ENCODE measurements around the gene SLC35F4.

The SLC35F4 gene

GRCh38 chr14:57822081-57822480 is 43.8 kb downstream of the SLC35F4 start:
- no peak for TF ChIP-seq CTCF (IDR thresholded peaks at IDR 0.05; ENCODE audit: low read depth, low read length)
- no peak overlapping the region for H3K4me3 ChIP-seq (ENCODE audit: low read depth, low read length)

GRCh38 chr14:57820581-57820980 is 45.3 kb downstream of the SLC35F4 start:
- TF ChIP-seq CTCF (IDR thresholded peaks at IDR 0.05; ENCODE audit: low read depth, low read length) = no peak
- H3K4me3 ChIP-seq (ENCODE audit: low read depth, low read length) = no peak overlapping the region

GRCh38 chr14:57818511-57818910 is 47.4 kb downstream of the SLC35F4 start:
- no peak for TF ChIP-seq CTCF (IDR thresholded peaks at IDR 0.05; ENCODE audit: low read depth, low read length)
- H3K4me3 ChIP-seq (ENCODE audit: low read depth, low read length) = no peak overlapping the region

GRCh38 chr14:57816568-57817284 is 49.2 kb downstream of the SLC35F4 start:
- no peak overlapping the region for H3K4me3 ChIP-seq (ENCODE audit: low read depth, low read length)
- no peak for TF ChIP-seq CTCF (IDR thresholded peaks at IDR 0.05; ENCODE audit: low read depth, low read length)

GRCh38 chr14:57814726-57815125 is 51.2 kb downstream of the SLC35F4 start:
- no peak overlapping the region for H3K4me3 ChIP-seq (ENCODE audit: low read depth, low read length)
- TF ChIP-seq CTCF (IDR thresholded peaks at IDR 0.05; ENCODE audit: low read depth, low read length) = no peak

- H3K4me3 ChIP-seq (ENCODE audit: low read depth, low read length) = no peak overlapping the region
- no peak for TF ChIP-seq CTCF (IDR thresholded peaks at IDR 0.05; ENCODE audit: low read depth, low read length)
Observed at GRCh38 chr14:57812741-57813140, 53.2 kb downstream of the SLC35F4 start.

GRCh38 chr14:57811998-57812546 is 53.8 kb downstream of the SLC35F4 start:
- TF ChIP-seq CTCF (IDR thresholded peaks at IDR 0.05; ENCODE audit: low read depth, low read length) = no peak
- no peak overlapping the region for H3K4me3 ChIP-seq (ENCODE audit: low read depth, low read length)

All from WI38 (cell line).